K562 (cell line): ENCODE data around the gene CYYR1. TPM values are rescaled to one million over a fixed set of nuclear protein-coding genes. Genes with fewer than 3 reads are reported as not detected.

Experiments
- ATAC-seq: fragments of 200-7000 bp; cut with Tn5 transposase; 3 replicates; pipeline ENCODE4 v1.9.1; 2020; ENCODE audit warnings: moderate library complexity
- BruUV-seq: library from RNA; stranded (reverse); fragments of 400-500 nt; replicated peaks from 2 replicates; lab custom pipeline; 2021; lab: Mats Ljungman, UMichigan
- CTCF ChIA-PET: fragments of 300-600 bp; formaldehyde crosslinking; extraction: SDS; loops from one replicate; lab custom pipeline; 2021; ENCODE audit warnings: low intra/inter-chr PET ratio; lab: Yijun Ruan, JAX
- POLR2A ChIA-PET: fragments of 300-600, 350-650 bp; sonication (Branson Sonifier 250); formaldehyde crosslinking; extraction: SDS; loops from one replicate; lab custom pipeline; 2021; ENCODE audit warnings: antibody characterized with exemption, inconsistent platforms; lab: Yijun Ruan, JAX
- DNase-seq, 4 experiments: peaks; one replicate each; pipeline versions ENCODE4 v3.0.0 to v3.0.0-alpha.2; 2011 to 2018; ENCODE audit warnings: low spot score in 3 of 4, mixed read lengths in 3 of 4; ENCODE audit errors: extremely low read depth in 1 of 4
- FAIRE-seq: peaks from 2 replicates; lab custom pipeline; 2011; peaks lifted over from hg19 to GRCh38; lab: Jason Lieb, UNC
- H2AFZ ChIP-seq: 2 replicates; pipeline ENCODE4 v1.6.0; 2011; ENCODE audit warnings: low read depth, low read length, control low read depth, inconsistent platforms
- H3K27ac ChIP-seq: fragments of 200-600 bp; 3 replicates; pipeline ENCODE4 v1.8.0; 2011; ENCODE audit warnings: low read depth, mild to moderate bottlenecking, control low read depth, inconsistent platforms, low read length, moderate library complexity, mixed read lengths; ENCODE audit errors: extremely low read depth
- H3K27me3 ChIP-seq, 2 experiments: fragments of 300-600 bp in 1 of 2; 2 replicates in 1 of 2; 3 replicates in 1 of 2; pipeline versions ENCODE4 v1.6.0 to v1.8.0; 2011; ENCODE audit warnings: inconsistent platforms in 2 of 2, low read length in 2 of 2, mild to moderate bottlenecking in 1 of 2, mixed read lengths in 1 of 2, moderate library complexity in 1 of 2; ENCODE audit not compliant: control insufficient read depth in 2 of 2, insufficient read depth in 2 of 2
- H3K36me3 ChIP-seq: fragments of 300-600 bp; 3 replicates; pipeline ENCODE4 v1.8.0; 2011; ENCODE audit warnings: mild to moderate bottlenecking, low read length, inconsistent platforms; ENCODE audit not compliant: control insufficient read depth, insufficient read depth
- H3K4me1 ChIP-seq, 2 experiments: fragments of 200-600 bp in 1 of 2; replicated peaks in 1 of 2; 2 replicates in 1 of 2; 3 replicates in 1 of 2; pipeline versions ENCODE4 v1.5.1 to v1.8.0; 2011; ENCODE audit warnings: inconsistent platforms in 2 of 2, low read length in 2 of 2, mild to moderate bottlenecking in 1 of 2, mixed read lengths in 1 of 2, moderate library complexity in 1 of 2; ENCODE audit not compliant: control insufficient read depth in 2 of 2, insufficient read depth in 2 of 2
- H3K4me2 ChIP-seq: 2 replicates; pipeline ENCODE4 v1.6.1; 2011; ENCODE audit warnings: low read length, control low read depth, inconsistent platforms, mixed read lengths; ENCODE audit not compliant: insufficient read depth
- H3K4me3 ChIP-seq: fragments of 200-600 bp; sonication (generic), shearing (Covaris generic); 2 replicates; pipeline ENCODE4 v1.5.1; 2016; ENCODE audit warnings: control low read depth, inconsistent platforms
- H3K79me2 ChIP-seq: fragments of 200-600 bp; 3 replicates; pipeline ENCODE4 v1.8.0; 2011; ENCODE audit warnings: low read length, inconsistent platforms; ENCODE audit not compliant: control insufficient read depth, insufficient read depth
- H3K9ac ChIP-seq, 2 experiments: 2 replicates each; pipeline versions ENCODE4 v1.6.0 to v1.6.1; 2011; ENCODE audit warnings: low read depth in 2 of 2, low read length in 2 of 2, control low read depth in 1 of 2, inconsistent platforms in 1 of 2, mild to moderate bottlenecking in 1 of 2, mixed read lengths in 1 of 2; ENCODE audit not compliant: insufficient read depth in 1 of 2
- H3K9me1 ChIP-seq: one replicate; pipeline ENCODE4 v1.6.0; 2011; ENCODE audit warnings: inconsistent platforms, mild to moderate bottlenecking, low read length, moderate library complexity; ENCODE audit not compliant: control insufficient read depth, insufficient read depth
- H3K9me3 ChIP-seq: replicated peaks from 2 replicates; pipeline ENCODE4 v1.5.1; 2011; ENCODE audit warnings: low read depth, low read length, inconsistent platforms; ENCODE audit not compliant: control insufficient read depth, insufficient read depth
- H4K20me1 ChIP-seq: replicated peaks from 2 replicates; pipeline ENCODE4 v1.6.1; 2011; ENCODE audit warnings: low read length, inconsistent platforms, mixed read lengths; ENCODE audit not compliant: control insufficient read depth, insufficient read depth
- CC2D1A ChIP-seq: fragments of 450-650 bp; IDR thresholded peaks from 2 replicates; pipeline ENCODE4 v1.6.1; 2017; ENCODE audit warnings: mild to moderate bottlenecking
- CREBBP ChIP-seq: IDR thresholded peaks from one replicate; pipeline ENCODE4 v1.6.1; 2012; ENCODE audit warnings: low read depth, mild to moderate bottlenecking, control low read depth, inconsistent platforms, low read length
- FUS ChIP-seq: fragments of 200-400 bp; formaldehyde crosslinking; optimal IDR thresholded peaks from 2 replicates; pipeline ENCODE3; 2017; ENCODE audit warnings: low read depth, low read length
- HMGN3 ChIP-seq: IDR thresholded peaks from 2 replicates; pipeline ENCODE4 v1.6.1; 2011; ENCODE audit warnings: borderline replicate concordance, low read depth, mild to moderate bottlenecking, mixed read lengths, low read length; ENCODE audit not compliant: insufficient read length; ENCODE audit errors: extremely low read depth
- MXI1 ChIP-seq: IDR thresholded peaks from 2 replicates; pipeline ENCODE4 v1.6.1; 2011; ENCODE audit warnings: low read depth, mild to moderate bottlenecking, improper control_type of control experiment, low read length
- ZNF239 ChIP-seq: fragments of 250-450 bp; sonication (Bioruptor Pico); IDR thresholded peaks from 2 replicates; pipeline ENCODE4 v1.4.0; 2020; ENCODE audit warnings: mild to moderate bottlenecking
- ZNF263 ChIP-seq: sonication (generic); formaldehyde crosslinking; IDR thresholded peaks from 2 replicates; pipeline ENCODE4 v1.8.0; 2022; ENCODE audit warnings: mild to moderate bottlenecking, missing genetic modification reagents, borderline replicate concordance
- ZNF408 ChIP-seq: fragments of 250-450 bp; sonication (Bioruptor Pico); IDR thresholded peaks from 2 replicates; pipeline ENCODE4 v1.4.0; 2020; ENCODE audit warnings: low read depth, mild to moderate bottlenecking, moderate library complexity
- WGBS: fragments of 100-300 bp; shearing (Covaris generic); methylation state at CpG from one replicate; pipeline ENCODE4 v1.1.6; 2016; ENCODE audit warnings: low coverage, mixed read lengths; ENCODE audit not compliant: insufficient coverage; ENCODE audit errors: missing lambda C conversion rate; 5-methylcytosine and 5-hydroxymethylcytosine counted together
- in situ Hi-C: fragments of 300-500 bp; cut with MboI; formaldehyde crosslinking; loops from 4 replicates; pipeline ENCODE4 v1.15.0; 2018; ENCODE audit warnings: inconsistent platforms, mixed read lengths
- intact Hi-C: fragments of 100-400 bp; cut with micrococcal nuclease; formaldehyde crosslinking; loops from 2 replicates; pipeline ENCODE4 v1.14.2; 2022
- polyA plus RNA-seq, 8 experiments: library from polyadenylated mRNA; depleted of rRNA in 4 of 8; stranded (reverse) in 5 of 8; unstranded in 3 of 8; fragments of >200 nt; fragmentation: Nextera tagmentation in 2 of 8; fragmentation: Illumina TruSeq in 1 of 8; extraction: Ambion mirVana in 2 of 8; extraction: Trizol in 1 of 8; gene quantifications; 2 replicates each; pipeline versions ENCODE4 v1.2.1 to v1.2.3, GENCODE V29; 2011 to 2014; ENCODE audit warnings: inconsistent platforms in 1 of 8, missing spikeins in 1 of 8
- total RNA-seq, 7 experiments: library from RNA; depleted of rRNA in 6 of 7; stranded (reverse); fragments of >200 nt in 6 of 7; fragmentation: Illumina TruSeq in 2 of 7; extraction: Trizol in 2 of 7; gene quantifications; 2 replicates each; pipeline versions ENCODE4 v1.2.1 to v1.2.3, GENCODE V29; 2011 to 2021; ENCODE audit warnings: low replicate concordance in 1 of 7
- TF ChIP-seq, protein P1 (sequence below): fragments of 250-450 bp; sonication (Bioruptor Pico); IDR thresholded peaks from 2 replicates; pipeline ENCODE4 v1.8.0; 2022; ENCODE audit warnings: inconsistent platforms
- TF ChIP-seq, protein P2 (sequence below): sonication (generic); formaldehyde crosslinking; IDR thresholded peaks from 2 replicates; pipeline ENCODE4 v1.4.0; 2020; ENCODE audit warnings: mild to moderate bottlenecking, missing genetic modification reagents
- TF ChIP-seq, protein P3 (sequence below), 2 experiments: fragments of 450-650 bp; formaldehyde crosslinking in 1 of 2; IDR thresholded peaks; 2 replicates each; pipeline versions ENCODE4 v1.4.0 to v1.6.1; 2014 to 2020; ENCODE audit warnings: mild to moderate bottlenecking in 2 of 2, borderline replicate concordance in 1 of 2, low read depth in 1 of 2

Gene CYYR1
- total and polyA plus RNA-seq, 9 of the 15 experiments (the other 6 are each of a cell fraction or from before 2014, with no cell fraction given), result not detected

DNA sequence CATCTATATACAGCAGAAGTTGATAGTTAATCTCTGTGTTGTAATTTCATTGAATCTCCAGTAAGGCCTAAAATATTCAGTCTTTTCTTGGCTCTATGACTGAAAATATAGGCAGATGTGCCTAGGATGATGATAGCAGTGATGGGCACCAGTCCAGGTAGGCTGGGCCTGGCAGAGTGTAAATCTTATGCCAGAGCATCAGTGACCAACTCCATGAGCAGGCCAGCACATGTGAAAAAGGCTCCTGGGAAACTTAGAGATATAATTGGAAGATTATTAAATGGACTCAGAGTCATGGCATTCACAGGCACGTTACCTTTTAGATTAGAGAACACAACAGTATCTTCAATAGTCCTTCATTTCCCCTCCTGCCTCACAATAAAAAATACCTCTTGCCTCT, 20.7 kb upstream of the CYYR1 start:
- in situ Hi-C loops (no loop called here), intact Hi-C loops (no loop called here)
- FAIRE-seq (no peak), DNase-seq (no peak), ATAC-seq (no peak)
- BruUV-seq, result no TSS peak
- no peak overlapping the region for H3K4me2 ChIP-seq
- H3K4me1 ChIP-seq, result no peaks in the 10 kb centered on the region
- no peak overlapping the region for H2AFZ ChIP-seq
- H3K9ac ChIP-seq, result no peak overlapping the region
- no peaks in the 10 kb centered on the region; the same call in 1 of the 2 replicates for H3K9me3 ChIP-seq
- H3K9me1 ChIP-seq, result no peaks in the 10 kb centered on the region
- H3K27ac ChIP-seq, result no peak overlapping the region
- H3K79me2 ChIP-seq, result no peaks in the 10 kb centered on the region
- no peak overlapping the region for H3K4me3 ChIP-seq
- no peaks in the 10 kb centered on the region for H3K36me3 ChIP-seq
- ChIA-PET CTCF (no interaction called here), POLR2A (no interaction called here)
- WGBS, result 0% methylated on average over 1 of the region's 1 CpG
- H4K20me1 ChIP-seq, result no peaks in the 10 kb centered on the region
- no peaks in the 10 kb centered on the region for H3K27me3 ChIP-seq
- TF ChIP-seq CC2D1A (no peak), CREBBP (no peak), MXI1 (no peak), FUS (no peak), ZNF263 (no peak), ZNF239 (CRISPR knock-in tag) (no peak), HMGN3 (no peak), ZNF408 (no peak)
- TF ChIP-seq, protein P1, sequence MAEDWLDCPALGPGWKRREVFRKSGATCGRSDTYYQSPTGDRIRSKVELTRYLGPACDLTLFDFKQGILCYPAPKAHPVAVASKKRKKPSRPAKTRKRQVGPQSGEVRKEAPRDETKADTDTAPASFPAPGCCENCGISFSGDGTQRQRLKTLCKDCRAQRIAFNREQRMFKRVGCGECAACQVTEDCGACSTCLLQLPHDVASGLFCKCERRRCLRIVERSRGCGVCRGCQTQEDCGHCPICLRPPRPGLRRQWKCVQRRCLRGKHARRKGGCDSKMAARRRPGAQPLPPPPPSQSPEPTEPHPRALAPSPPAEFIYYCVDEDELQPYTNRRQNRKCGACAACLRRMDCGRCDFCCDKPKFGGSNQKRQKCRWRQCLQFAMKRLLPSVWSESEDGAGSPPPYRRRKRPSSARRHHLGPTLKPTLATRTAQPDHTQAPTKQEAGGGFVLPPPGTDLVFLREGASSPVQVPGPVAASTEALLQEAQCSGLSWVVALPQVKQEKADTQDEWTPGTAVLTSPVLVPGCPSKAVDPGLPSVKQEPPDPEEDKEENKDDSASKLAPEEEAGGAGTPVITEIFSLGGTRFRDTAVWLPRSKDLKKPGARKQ, result no peak
- TF ChIP-seq, protein P2, sequence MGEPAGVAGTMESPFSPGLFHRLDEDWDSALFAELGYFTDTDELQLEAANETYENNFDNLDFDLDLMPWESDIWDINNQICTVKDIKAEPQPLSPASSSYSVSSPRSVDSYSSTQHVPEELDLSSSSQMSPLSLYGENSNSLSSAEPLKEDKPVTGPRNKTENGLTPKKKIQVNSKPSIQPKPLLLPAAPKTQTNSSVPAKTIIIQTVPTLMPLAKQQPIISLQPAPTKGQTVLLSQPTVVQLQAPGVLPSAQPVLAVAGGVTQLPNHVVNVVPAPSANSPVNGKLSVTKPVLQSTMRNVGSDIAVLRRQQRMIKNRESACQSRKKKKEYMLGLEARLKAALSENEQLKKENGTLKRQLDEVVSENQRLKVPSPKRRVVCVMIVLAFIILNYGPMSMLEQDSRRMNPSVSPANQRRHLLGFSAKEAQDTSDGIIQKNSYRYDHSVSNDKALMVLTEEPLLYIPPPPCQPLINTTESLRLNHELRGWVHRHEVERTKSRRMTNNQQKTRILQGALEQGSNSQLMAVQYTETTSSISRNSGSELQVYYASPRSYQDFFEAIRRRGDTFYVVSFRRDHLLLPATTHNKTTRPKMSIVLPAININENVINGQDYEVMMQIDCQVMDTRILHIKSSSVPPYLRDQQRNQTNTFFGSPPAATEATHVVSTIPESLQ (CRISPR knock-in tag), result no peak
- TF ChIP-seq, protein P3, sequence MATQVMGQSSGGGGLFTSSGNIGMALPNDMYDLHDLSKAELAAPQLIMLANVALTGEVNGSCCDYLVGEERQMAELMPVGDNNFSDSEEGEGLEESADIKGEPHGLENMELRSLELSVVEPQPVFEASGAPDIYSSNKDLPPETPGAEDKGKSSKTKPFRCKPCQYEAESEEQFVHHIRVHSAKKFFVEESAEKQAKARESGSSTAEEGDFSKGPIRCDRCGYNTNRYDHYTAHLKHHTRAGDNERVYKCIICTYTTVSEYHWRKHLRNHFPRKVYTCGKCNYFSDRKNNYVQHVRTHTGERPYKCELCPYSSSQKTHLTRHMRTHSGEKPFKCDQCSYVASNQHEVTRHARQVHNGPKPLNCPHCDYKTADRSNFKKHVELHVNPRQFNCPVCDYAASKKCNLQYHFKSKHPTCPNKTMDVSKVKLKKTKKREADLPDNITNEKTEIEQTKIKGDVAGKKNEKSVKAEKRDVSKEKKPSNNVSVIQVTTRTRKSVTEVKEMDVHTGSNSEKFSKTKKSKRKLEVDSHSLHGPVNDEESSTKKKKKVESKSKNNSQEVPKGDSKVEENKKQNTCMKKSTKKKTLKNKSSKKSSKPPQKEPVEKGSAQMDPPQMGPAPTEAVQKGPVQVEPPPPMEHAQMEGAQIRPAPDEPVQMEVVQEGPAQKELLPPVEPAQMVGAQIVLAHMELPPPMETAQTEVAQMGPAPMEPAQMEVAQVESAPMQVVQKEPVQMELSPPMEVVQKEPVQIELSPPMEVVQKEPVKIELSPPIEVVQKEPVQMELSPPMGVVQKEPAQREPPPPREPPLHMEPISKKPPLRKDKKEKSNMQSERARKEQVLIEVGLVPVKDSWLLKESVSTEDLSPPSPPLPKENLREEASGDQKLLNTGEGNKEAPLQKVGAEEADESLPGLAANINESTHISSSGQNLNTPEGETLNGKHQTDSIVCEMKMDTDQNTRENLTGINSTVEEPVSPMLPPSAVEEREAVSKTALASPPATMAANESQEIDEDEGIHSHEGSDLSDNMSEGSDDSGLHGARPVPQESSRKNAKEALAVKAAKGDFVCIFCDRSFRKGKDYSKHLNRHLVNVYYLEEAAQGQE (IDR thresholded peaks at IDR 0.05; ENCODE audit: borderline replicate concordance), result no peak
- TF ChIP-seq, protein P3 (CRISPR knock-in tag; IDR thresholded peaks at IDR 0.05; ENCODE audit: low read depth), result no peak
